DOHH2 (cell line): ENCODE results near the gene ZCRB1.

Experiments used
- EZH2phosphoT487 ChIP-seq: fragments of 200-600 bp; sonication (generic); IDR thresholded peaks from 2 replicates; pipeline ENCODE4 v1.6.1; 2017; ENCODE audit warnings: borderline replicate concordance, mild to moderate bottlenecking, antibody characterized with exemption, low read length, moderate library complexity, mixed read lengths
- TF ChIP-seq, protein P1 (sequence below): fragments of 200-600 bp; sonication (generic); IDR thresholded peaks from one replicate; pipeline ENCODE4 v1.5.1; 2014; ENCODE audit warnings: antibody characterized with exemption, mild to moderate bottlenecking, low read depth, low read length; ENCODE audit not compliant: poor library complexity, severe bottlenecking

DNA sequence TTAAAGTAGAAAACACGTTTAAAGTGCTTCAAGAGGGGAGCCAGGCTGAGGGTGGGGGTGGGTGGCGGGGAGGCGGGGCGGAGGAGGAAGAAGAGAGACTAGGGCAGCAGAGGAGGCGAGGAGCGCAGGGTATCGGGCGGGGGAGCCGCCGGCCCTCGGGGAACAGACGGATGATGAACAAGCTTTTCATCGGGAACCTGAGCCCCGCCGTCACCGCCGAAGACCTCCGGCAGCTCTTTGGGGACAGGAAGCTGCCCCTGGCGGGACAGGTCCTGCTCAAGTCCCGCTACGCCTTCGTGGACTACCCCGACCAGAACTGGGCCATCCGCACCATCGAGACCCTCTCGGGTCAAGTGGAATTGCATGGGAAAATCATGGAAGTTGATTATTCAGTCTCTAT lies 39.2 kb downstream of the ZCRB1 start:
- TF ChIP-seq, protein P1, sequence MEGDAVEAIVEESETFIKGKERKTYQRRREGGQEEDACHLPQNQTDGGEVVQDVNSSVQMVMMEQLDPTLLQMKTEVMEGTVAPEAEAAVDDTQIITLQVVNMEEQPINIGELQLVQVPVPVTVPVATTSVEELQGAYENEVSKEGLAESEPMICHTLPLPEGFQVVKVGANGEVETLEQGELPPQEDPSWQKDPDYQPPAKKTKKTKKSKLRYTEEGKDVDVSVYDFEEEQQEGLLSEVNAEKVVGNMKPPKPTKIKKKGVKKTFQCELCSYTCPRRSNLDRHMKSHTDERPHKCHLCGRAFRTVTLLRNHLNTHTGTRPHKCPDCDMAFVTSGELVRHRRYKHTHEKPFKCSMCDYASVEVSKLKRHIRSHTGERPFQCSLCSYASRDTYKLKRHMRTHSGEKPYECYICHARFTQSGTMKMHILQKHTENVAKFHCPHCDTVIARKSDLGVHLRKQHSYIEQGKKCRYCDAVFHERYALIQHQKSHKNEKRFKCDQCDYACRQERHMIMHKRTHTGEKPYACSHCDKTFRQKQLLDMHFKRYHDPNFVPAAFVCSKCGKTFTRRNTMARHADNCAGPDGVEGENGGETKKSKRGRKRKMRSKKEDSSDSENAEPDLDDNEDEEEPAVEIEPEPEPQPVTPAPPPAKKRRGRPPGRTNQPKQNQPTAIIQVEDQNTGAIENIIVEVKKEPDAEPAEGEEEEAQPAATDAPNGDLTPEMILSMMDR = no peak
- TF ChIP-seq EZH2phosphoT487 = no peak
